Peyer's patch (tissue), 4 donors: ENCODE results near the gene RBM12. TPM values are rescaled to one million over a fixed set of nuclear protein-coding genes. Genes with fewer than 3 reads are reported as not detected.
A peak's percentile ranks its signal among the peaks of the same experiment; 100 is the strongest.
"Not testable (repeated sequence)": the region's sequence is repeated elsewhere in the genome, so short reads cannot be mapped to it uniquely, and the experiment has no call there.

ENCODE experiments used
- DNase-seq, 3 donors: peaks; one replicate each; pipeline ENCODE4 v3.0.0-alpha.2; 2017 to 2019
- H3K27ac ChIP-seq, 4 donors: fragments of 200-600 bp; sonication (generic); one replicate each; pipeline ENCODE4 v1.5.1; 2016 to 2019
- H3K27me3 ChIP-seq, 2 donors: fragments of 200-600 bp; sonication (generic); one replicate each; pipeline ENCODE4 v1.5.1; 2019
- H3K36me3 ChIP-seq, 3 donors: fragments of 200-600 bp; sonication (generic); one replicate each; pipeline ENCODE4 v1.5.1; 2016 to 2019
- H3K4me1 ChIP-seq, 4 donors: fragments of 200-600 bp; sonication (generic); one replicate each; pipeline ENCODE4 v1.5.1; 2016 to 2019
- H3K4me3 ChIP-seq, 4 donors: fragments of 200-600 bp; sonication (generic); 1 replicate in 3 of 4; 2 replicates in 1 of 4; pipeline ENCODE4 v1.5.1; 2016 to 2019; ENCODE audit warnings: mild to moderate bottlenecking in 1 of 4
- H3K9me3 ChIP-seq, 4 donors: fragments of 200-600 bp; sonication (generic); one replicate each; pipeline ENCODE4 v1.5.1; 2016 to 2019; ENCODE audit warnings: mild to moderate bottlenecking in 1 of 4
- POLR2A ChIP-seq, 2 donors: fragments of 450-650 bp; IDR thresholded peaks; one replicate each; pipeline ENCODE4 v1.5.1; 2017; ENCODE audit warnings: antibody characterized with exemption in 2 of 2, mild to moderate bottlenecking in 2 of 2, moderate library complexity in 2 of 2
- total RNA-seq, 4 donors: library from RNA; depleted of rRNA; stranded (reverse); fragments of >200 nt; gene quantifications; one replicate each; pipeline ENCODE4 v1.1.0, GENCODE V29; 2016
- TF ChIP-seq, protein P1 (sequence below), 6 experiments: fragments of 450-650 bp in 4 of 6; fragments of 200-600 bp in 2 of 6; sonication (generic) in 1 of 6; IDR thresholded peaks; one replicate each; pipeline ENCODE4 v1.5.1; 2017 to 2019; ENCODE audit warnings: antibody characterized with exemption in 6 of 6, mild to moderate bottlenecking in 3 of 6, moderate library complexity in 1 of 6

Gene RBM12
- total RNA-seq, 4 donors from 2014 or later, result 21.1 to 38.1 (median 32.3) TPM

DNA sequence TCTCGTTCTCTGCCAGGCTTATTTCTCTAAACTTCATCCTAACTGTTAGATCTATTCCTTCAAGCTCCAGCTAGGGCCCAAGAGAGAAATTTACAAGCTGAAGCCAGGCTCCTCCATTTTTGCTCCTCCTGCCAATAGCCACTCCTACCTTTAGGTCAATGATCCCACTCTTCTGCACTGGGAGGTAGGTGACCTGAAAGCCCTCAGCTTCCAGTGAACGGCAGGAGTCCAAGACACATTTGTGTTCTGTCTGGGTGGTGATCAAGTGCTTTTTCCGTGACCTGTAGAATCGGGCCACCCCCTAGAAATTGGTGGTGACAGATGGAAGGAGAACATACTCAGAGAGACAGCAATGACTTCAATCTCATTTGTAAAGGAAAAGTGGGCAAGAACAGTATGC is 25.6 kb upstream of the RBM12 start:
- H3K36me3 ChIP-seq, result peaks cover 0 to 71% (median 0%) of the 10 kb centered on the region in 3 donors
- no peak for DNase-seq

DNA sequence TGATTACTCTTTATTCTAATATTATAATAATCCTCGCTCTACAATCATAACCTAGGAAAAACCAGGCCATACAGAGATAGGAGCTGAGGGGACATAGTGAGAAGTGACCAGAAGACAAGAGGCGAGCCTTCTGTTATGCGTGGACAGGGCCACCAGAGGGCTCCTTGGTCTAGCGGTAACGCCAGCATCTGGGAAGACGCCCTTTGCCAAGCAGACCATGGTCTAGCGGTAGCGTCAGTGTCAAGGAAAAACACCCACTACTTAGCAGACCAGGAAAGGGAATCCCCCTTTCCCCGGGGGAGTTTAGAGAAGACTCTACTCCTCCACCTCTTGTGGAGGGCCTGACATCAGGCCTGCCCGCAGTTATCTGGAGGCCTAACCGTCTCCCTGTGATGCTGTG is 22.2 kb upstream of the RBM12 start:
- H3K4me3 ChIP-seq, H3K9me3 ChIP-seq, H3K27me3 ChIP-seq, H3K27ac ChIP-seq, DNase-seq, H3K4me1 ChIP-seq: not testable (repeated sequence)
- peaks cover 0 to 48% (median 0%) of the 10 kb centered on the region in 3 donors for H3K36me3 ChIP-seq
- TF ChIP-seq, protein P1, sequence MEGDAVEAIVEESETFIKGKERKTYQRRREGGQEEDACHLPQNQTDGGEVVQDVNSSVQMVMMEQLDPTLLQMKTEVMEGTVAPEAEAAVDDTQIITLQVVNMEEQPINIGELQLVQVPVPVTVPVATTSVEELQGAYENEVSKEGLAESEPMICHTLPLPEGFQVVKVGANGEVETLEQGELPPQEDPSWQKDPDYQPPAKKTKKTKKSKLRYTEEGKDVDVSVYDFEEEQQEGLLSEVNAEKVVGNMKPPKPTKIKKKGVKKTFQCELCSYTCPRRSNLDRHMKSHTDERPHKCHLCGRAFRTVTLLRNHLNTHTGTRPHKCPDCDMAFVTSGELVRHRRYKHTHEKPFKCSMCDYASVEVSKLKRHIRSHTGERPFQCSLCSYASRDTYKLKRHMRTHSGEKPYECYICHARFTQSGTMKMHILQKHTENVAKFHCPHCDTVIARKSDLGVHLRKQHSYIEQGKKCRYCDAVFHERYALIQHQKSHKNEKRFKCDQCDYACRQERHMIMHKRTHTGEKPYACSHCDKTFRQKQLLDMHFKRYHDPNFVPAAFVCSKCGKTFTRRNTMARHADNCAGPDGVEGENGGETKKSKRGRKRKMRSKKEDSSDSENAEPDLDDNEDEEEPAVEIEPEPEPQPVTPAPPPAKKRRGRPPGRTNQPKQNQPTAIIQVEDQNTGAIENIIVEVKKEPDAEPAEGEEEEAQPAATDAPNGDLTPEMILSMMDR (IDR thresholded peaks at IDR 0.05), result peak in 1 of 6 experiments; percentile 7

More for the DNA sequence above, 25.6 kb upstream of the RBM12 start:
- Histone ChIP-seq H3K4me1 (no peaks in the 10 kb centered on the region), H3K27me3 (no peaks in the 10 kb centered on the region), H3K4me3 (no peak overlapping the region), H3K27ac (no peak overlapping the region), H3K9me3 (no peaks in the 10 kb centered on the region)
- TF ChIP-seq, protein P1 (IDR thresholded peaks at IDR 0.05), result no peak
- TF ChIP-seq POLR2A (IDR thresholded peaks at IDR 0.05), result no peak

DNA sequence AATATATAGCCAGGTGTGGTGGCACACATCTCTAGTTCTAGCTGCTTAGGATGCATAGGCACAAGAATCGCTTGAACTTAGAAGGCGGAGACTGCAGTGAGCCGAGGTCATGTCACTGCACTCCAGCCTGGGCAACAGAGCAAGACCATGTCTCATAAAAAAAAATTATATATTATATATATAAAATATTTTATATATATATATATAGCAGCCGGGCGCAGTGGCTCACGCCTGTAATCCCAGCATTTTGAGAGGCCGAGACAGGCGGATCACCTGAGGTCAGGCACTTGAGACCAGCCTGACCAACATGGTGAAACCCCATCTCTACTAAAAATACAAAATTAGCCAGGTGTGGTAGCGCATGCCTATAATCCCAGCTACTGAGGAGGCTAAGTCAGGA is 20.7 kb upstream of the RBM12 start:
- not testable (repeated sequence) for DNase-seq, H3K9me3 ChIP-seq, H3K4me3 ChIP-seq, H3K27ac ChIP-seq, H3K4me1 ChIP-seq, H3K27me3 ChIP-seq
- peaks cover 0 to 47% (median 0%) of the 10 kb centered on the region in 3 donors for H3K36me3 ChIP-seq

DNA sequence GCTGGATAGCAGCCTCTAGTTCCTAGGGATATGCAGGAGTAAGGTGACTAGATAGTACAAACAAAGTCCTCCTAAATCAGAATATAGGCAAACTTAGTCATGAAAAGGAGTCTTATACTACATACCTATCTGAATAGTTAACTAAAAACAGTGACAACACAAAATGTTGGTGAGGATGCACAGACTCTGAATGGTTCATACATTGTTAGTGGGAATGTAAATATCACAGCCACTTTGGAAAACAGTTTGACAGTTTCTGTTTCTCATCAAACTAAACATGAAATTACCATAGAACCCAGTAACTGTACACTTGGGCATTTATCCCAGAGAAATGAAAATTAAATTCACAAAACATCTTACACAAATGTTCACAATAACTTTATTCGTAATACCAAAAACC is 17.3 kb upstream of the RBM12 start:
- Histone ChIP-seq H3K4me3 (no peak overlapping the region), H3K4me1 (no peaks in the 10 kb centered on the region), H3K27me3 (no peaks in the 10 kb centered on the region), H3K9me3 (no peaks in the 10 kb centered on the region), H3K36me3 (peaks cover 0 to 30% (median 0%) of the 10 kb centered on the region in 3 donors), H3K27ac (no peak overlapping the region)
- no peak for TF ChIP-seq POLR2A (IDR thresholded peaks at IDR 0.05)
- TF ChIP-seq, protein P1 (IDR thresholded peaks at IDR 0.05), result no peak
- no peak for DNase-seq

DNA sequence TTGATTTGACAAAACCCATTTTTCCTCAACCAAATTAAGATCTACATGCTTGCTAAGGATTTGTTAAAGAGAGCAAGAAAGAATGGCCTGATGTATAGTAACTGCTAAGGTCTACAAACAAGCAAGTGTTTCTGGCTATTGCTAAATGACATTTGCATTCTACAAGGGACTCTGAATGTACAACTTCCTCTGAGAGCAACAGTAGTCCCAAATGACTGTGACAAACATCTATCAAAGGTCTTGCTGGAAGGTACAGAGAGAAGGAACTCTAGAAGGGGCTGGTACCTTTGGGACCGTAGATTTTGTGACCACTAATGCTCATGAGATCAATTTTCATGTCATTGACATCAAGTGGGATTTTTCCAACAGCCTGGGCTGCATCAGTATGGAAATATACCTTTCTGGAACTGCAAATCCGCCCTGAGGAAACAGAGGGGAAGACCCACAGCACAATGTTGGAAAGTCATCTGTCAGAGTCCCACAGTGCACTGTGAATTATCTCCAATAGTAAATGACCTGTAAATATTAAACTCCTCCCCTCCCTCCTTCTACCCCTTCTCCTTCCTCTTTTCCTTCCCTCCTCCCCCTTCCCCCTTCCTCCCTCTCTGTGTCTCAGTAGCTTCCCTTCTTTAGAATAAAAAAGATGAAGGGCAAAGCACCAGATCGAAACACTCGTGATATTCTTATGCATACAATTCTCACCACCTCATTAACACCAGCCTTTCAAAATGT is 15.9 kb upstream of the RBM12 start:
- H3K36me3 ChIP-seq, result peaks cover 0 to 25% (median 0%) of the 10 kb centered on the region in 3 donors
- no peak overlapping the region for H3K27ac ChIP-seq
- no peaks in the 10 kb centered on the region for H3K9me3 ChIP-seq
- DNase-seq, result no peak
- TF ChIP-seq, protein P1 (IDR thresholded peaks at IDR 0.05), result no peak
- TF ChIP-seq POLR2A (IDR thresholded peaks at IDR 0.05), result no peak
- H3K4me3 ChIP-seq, result no peak overlapping the region
- no peaks in the 10 kb centered on the region for H3K27me3 ChIP-seq
- H3K4me1 ChIP-seq, result no peaks in the 10 kb centered on the region

DNA sequence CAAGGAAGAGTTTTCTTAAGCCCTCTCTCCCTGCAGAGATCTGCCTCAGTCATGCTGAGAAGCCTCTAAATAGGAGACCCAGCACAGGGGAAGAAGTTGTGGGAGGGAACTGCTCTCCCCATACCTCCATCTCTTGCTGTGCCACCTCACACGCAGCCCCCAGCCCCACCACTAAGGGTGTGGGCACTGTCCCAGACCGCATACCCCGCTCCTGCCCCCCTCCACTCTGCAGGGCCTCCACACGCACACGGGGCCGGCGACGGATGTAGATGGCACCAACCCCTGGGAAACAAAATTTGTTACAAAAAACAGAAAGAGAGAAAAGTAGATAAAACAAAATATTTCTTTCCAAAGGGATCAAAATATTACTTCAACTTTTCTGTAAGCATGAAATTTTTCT is 10.2 kb upstream of the RBM12 start:
- Histone ChIP-seq H3K27me3 (no peaks in the 10 kb centered on the region), H3K9me3 (no peaks in the 10 kb centered on the region), H3K4me3 (no peak overlapping the region), H3K27ac (no peak overlapping the region), H3K36me3 (peaks cover 0 to 64% (median 0%) of the 10 kb centered on the region in 3 donors), H3K4me1 (no peaks in the 10 kb centered on the region)
- TF ChIP-seq, protein P1 (IDR thresholded peaks at IDR 0.05), result no peak
- TF ChIP-seq POLR2A (IDR thresholded peaks at IDR 0.05), result no peak
- DNase-seq, result peak in 1 of 3 donors; percentile 10
